ENCODE data around the gene GRIK1. TPM values are rescaled to one million over a fixed set of nuclear protein-coding genes. Genes with fewer than 3 reads are reported as not detected.

GRIK1 gene
- total RNA-seq, 2 experiments from 2014 or later = not detected

GRCh38 chr21:29547998-29548397 lies 391.8 kb downstream of the GRIK1 start:
- H3K27me3 Mint-ChIP-seq = no peaks in the 10 kb centered on the region
- POLR2A ChIA-PET = interaction anchor here (1.1 kb wide), 1 partner anchor 43 kb away, joined by 3 read pairs; no protein-coding TSS in a partner anchor
- DNase-seq (no peak), ATAC-seq (no peak)
- H3K27ac Mint-ChIP-seq = no peak overlapping the region
- intact Hi-C loops (cut with micrococcal nuclease) = no loop called here
- H3K36me3 Mint-ChIP-seq (ENCODE audit: low read depth) = no peaks in the 10 kb centered on the region
- CTCF ChIA-PET = no interaction called here
- H3K4me3 Mint-ChIP-seq = no peak overlapping the region
- no peak for TF ChIP-seq CTCF (IDR thresholded peaks at IDR 0.05)
- no peaks in the 10 kb centered on the region for H3K4me1 Mint-ChIP-seq (ENCODE audit: low read depth)
- H3K9me3 Mint-ChIP-seq = no peaks in the 10 kb centered on the region

- intact Hi-C loops (cut with micrococcal nuclease) = no loop called here
- Mint-ChIP-seq H3K36me3 (ENCODE audit: low read depth) (no peaks in the 10 kb centered on the region), H3K9me3 (no peaks in the 10 kb centered on the region), H3K4me1 (ENCODE audit: low read depth) (no peaks in the 10 kb centered on the region), H3K27me3 (no peaks in the 10 kb centered on the region), H3K4me3 (no peak overlapping the region), H3K27ac (no peak overlapping the region)
- DNase-seq = no peak
- POLR2A ChIA-PET = no interaction called here
- ATAC-seq = no peak
- TF ChIP-seq CTCF (IDR thresholded peaks at IDR 0.05) = no peak
- CTCF ChIA-PET = no interaction called here
Measured at GRCh38 chr21:29546071-29546470, 393.7 kb downstream of the GRIK1 start.

GRCh38 chr21:29540289-29540688 lies 399.5 kb downstream of the GRIK1 start:
- Mint-ChIP-seq H3K9me3 (peaks cover 9% of the 10 kb centered on the region), H3K4me1 (ENCODE audit: low read depth) (no peaks in the 10 kb centered on the region), H3K27me3 (no peaks in the 10 kb centered on the region), H3K27ac (no peak overlapping the region), H3K4me3 (no peak overlapping the region), H3K36me3 (ENCODE audit: low read depth) (peaks cover 8% of the 10 kb centered on the region)
- intact Hi-C loops (cut with micrococcal nuclease) = no loop called here
- POLR2A ChIA-PET = no interaction called here
- ATAC-seq (no peak), DNase-seq (no peak)
- TF ChIP-seq CTCF (IDR thresholded peaks at IDR 0.05) = no peak
- CTCF ChIA-PET = no interaction called here

GRCh38 chr21:29538115-29538514 lies 401.7 kb downstream of the GRIK1 start:
- no peak for ATAC-seq
- POLR2A ChIA-PET = no interaction called here
- CTCF ChIA-PET = no interaction called here
- no peak for TF ChIP-seq CTCF (IDR thresholded peaks at IDR 0.05)
- peaks cover 9% of the 10 kb centered on the region for H3K9me3 Mint-ChIP-seq
- no peaks in the 10 kb centered on the region for H3K4me1 Mint-ChIP-seq (ENCODE audit: low read depth)
- H3K36me3 Mint-ChIP-seq (ENCODE audit: low read depth) = peaks cover 13% of the 10 kb centered on the region
- H3K4me3 Mint-ChIP-seq = no peak overlapping the region
- H3K27me3 Mint-ChIP-seq = no peaks in the 10 kb centered on the region
- no peak overlapping the region for H3K27ac Mint-ChIP-seq
- no peak for DNase-seq
- intact Hi-C loops (cut with micrococcal nuclease) = no loop called here

GRCh38 chr21:29534448-29534847 lies 405.3 kb downstream of the GRIK1 start:
- ATAC-seq (no peak), DNase-seq (no peak)
- peaks cover 15% of the 10 kb centered on the region for H3K36me3 Mint-ChIP-seq (ENCODE audit: low read depth)
- peaks cover 9% of the 10 kb centered on the region for H3K9me3 Mint-ChIP-seq
- H3K27ac Mint-ChIP-seq = no peak overlapping the region
- ChIA-PET POLR2A (no interaction called here), CTCF (interaction anchor here (1.1 kb wide), 1 partner anchor 304 kb away, joined by 3 read pairs; no protein-coding TSS in a partner anchor)
- H3K4me3 Mint-ChIP-seq = no peak overlapping the region
- H3K27me3 Mint-ChIP-seq = no peaks in the 10 kb centered on the region
- no peak for TF ChIP-seq CTCF (IDR thresholded peaks at IDR 0.05)
- intact Hi-C loops (cut with micrococcal nuclease) = no loop called here
- H3K4me1 Mint-ChIP-seq (ENCODE audit: low read depth) = no peaks in the 10 kb centered on the region
